Activated naive CD4-positive, alpha-beta T cell treated with anti-CD3 and anti-CD28 coated beads, Interleukin-2, amount 50 U/mL, for 24 hours (primary cell): ENCODE results near the gene PDE8B.
A peak's percentile ranks its signal among the peaks of the same experiment; 100 is the strongest.

Experiments
- H3K27ac Mint-ChIP-seq: one replicate; pipeline ENCODE4 v1.8.0; 2021; ENCODE audit warnings: mild to moderate bottlenecking, mixed read lengths
- H3K27me3 Mint-ChIP-seq: one replicate; pipeline ENCODE4 v1.8.0; 2021; ENCODE audit warnings: mixed read lengths
- H3K36me3 Mint-ChIP-seq: one replicate; pipeline ENCODE4 v1.8.0; 2021; ENCODE audit warnings: mixed read lengths
- H3K4me1 Mint-ChIP-seq: one replicate; pipeline ENCODE4 v1.8.0; 2021; ENCODE audit warnings: mixed read lengths
- H3K4me3 Mint-ChIP-seq: one replicate; pipeline ENCODE4 v1.8.0; 2021; ENCODE audit warnings: mild to moderate bottlenecking, mixed read lengths
- H3K9me3 Mint-ChIP-seq: one replicate; pipeline ENCODE4 v1.8.0; 2021; ENCODE audit warnings: mixed read lengths

PDE8B gene

GRCh38 chr5:77235846-77236721 is 25.6 kb downstream of the PDE8B start:
- Mint-ChIP-seq H3K4me1 (peaks cover 3% of the 10 kb centered on the region), H3K36me3 (no peaks in the 10 kb centered on the region), H3K27ac (no peak overlapping the region), H3K27me3 (peaks cover 5% of the 10 kb centered on the region), H3K4me3 (no peak overlapping the region), H3K9me3 (no peaks in the 10 kb centered on the region)

DNA sequence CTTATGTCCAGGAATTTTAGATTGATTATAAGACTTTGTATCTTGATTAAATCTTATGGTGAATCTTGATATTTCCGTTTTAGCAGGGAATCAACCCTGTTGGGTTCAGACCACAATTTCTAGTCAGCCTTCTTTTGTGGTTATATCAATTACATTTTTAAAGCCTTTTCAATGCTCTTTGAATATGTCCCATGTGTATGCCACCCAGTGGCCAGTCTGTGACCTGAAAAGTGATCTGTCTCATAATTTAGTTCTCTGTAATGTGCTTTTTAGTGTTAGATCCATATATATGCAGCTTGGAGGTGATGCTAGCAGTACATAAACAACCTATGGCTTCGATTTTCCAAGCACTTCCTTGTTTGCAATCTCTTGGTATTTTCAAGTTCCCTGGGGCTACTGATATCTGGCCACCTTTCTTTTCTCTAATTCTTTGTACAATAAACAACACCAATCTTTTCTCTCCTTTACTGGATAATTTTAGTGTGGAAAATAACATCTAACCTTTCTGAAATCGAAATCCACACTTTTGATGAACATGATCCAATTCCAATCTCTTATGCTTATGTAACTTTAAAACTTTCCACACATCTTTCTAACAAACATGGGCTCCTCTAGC is 28.8 kb downstream of the PDE8B start:
- Mint-ChIP-seq H3K36me3 (no peaks in the 10 kb centered on the region), H3K27me3 (peaks cover 7% of the 10 kb centered on the region), H3K4me3 (no peak overlapping the region), H3K4me1 (no peaks in the 10 kb centered on the region), H3K27ac (no peak overlapping the region), H3K9me3 (no peaks in the 10 kb centered on the region)

DNA sequence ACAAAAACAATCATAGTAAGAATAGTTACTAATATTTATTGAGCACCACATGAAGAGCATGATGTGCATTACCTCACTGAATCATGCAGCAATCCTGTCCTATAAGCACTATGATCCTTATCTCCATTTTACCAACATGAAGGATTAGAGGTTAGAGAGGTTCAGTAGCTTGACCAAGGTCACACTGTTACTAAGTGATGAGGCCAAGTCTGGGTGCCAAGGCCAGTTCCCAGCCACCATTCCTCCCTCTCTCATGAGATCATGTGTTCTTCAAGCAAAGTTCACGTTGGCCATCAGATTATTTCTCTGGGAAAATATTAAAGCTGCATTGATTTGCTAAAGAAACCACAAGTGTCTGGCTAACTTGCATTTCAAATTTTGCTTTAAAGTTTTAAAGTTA is 31.0 kb downstream of the PDE8B start:
- Mint-ChIP-seq H3K36me3 (no peaks in the 10 kb centered on the region), H3K4me3 (no peak overlapping the region), H3K27me3 (peaks cover 2% of the 10 kb centered on the region), H3K9me3 (no peaks in the 10 kb centered on the region), H3K4me1 (no peaks in the 10 kb centered on the region), H3K27ac (no peak overlapping the region)

GRCh38 chr5:77249475-77249874 is 39.0 kb downstream of the PDE8B start:
- no peaks in the 10 kb centered on the region for H3K9me3 Mint-ChIP-seq
- no peaks in the 10 kb centered on the region for H3K36me3 Mint-ChIP-seq
- H3K27ac Mint-ChIP-seq: no peak overlapping the region
- H3K4me3 Mint-ChIP-seq: no peak overlapping the region
- H3K27me3 Mint-ChIP-seq: peaks cover 3% of the 10 kb centered on the region
- no peaks in the 10 kb centered on the region for H3K4me1 Mint-ChIP-seq

GRCh38 chr5:77250021-77250420 is 39.5 kb downstream of the PDE8B start:
- Mint-ChIP-seq H3K4me3 (no peak overlapping the region), H3K27me3 (peaks cover 6% of the 10 kb centered on the region), H3K9me3 (no peaks in the 10 kb centered on the region), H3K36me3 (no peaks in the 10 kb centered on the region), H3K27ac (no peak overlapping the region), H3K4me1 (no peaks in the 10 kb centered on the region)

DNA sequence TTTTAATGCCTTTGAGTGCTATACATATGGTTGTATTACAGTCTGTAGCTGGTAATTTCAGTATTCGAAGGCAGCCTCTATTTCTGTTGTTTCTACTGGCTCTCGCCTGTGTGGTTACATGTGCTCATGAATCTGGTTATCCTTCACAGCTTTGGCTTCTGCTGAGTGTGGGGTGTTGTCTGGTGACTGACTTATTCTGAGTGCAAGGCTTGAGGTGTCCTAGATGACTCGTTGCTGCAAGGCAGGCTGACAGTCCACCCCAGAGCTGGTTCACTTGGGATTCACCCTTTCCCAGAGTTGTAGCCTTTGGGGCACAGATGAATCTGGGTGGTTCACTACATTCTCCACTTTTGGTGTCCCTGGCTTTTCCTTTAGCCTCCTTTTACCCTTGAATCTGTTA is 41.4 kb downstream of the PDE8B start:
- Mint-ChIP-seq H3K4me1 (no peaks in the 10 kb centered on the region), H3K27ac (no peak overlapping the region), H3K27me3 (peaks cover 6% of the 10 kb centered on the region), H3K4me3 (no peak overlapping the region), H3K9me3 (no peaks in the 10 kb centered on the region), H3K36me3 (no peaks in the 10 kb centered on the region)

DNA sequence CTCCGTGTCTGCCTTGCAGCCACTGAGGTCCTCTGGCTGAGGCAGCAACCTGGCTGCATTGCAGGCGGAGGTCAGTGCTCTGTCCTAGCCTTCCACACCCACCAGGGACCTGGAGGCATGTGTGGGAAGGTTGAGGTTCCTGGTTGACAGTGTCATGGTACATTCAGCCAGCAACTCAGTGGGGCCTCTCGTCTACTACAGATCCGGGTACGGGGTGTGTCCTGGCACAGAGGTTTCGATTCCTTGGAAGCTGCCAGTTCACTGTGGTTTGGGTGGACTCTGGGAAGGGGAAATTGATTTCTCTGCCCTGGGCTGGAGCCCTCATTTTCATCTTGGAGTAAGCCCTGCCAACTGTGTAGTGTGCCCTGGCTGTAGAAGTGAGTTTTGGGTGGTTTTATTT is 45.1 kb downstream of the PDE8B start:
- no peak overlapping the region for H3K27ac Mint-ChIP-seq
- H3K27me3 Mint-ChIP-seq: peaks cover 9% of the 10 kb centered on the region
- no peak overlapping the region for H3K4me3 Mint-ChIP-seq
- H3K36me3 Mint-ChIP-seq: no peaks in the 10 kb centered on the region
- H3K9me3 Mint-ChIP-seq: no peaks in the 10 kb centered on the region
- H3K4me1 Mint-ChIP-seq: no peaks in the 10 kb centered on the region

DNA sequence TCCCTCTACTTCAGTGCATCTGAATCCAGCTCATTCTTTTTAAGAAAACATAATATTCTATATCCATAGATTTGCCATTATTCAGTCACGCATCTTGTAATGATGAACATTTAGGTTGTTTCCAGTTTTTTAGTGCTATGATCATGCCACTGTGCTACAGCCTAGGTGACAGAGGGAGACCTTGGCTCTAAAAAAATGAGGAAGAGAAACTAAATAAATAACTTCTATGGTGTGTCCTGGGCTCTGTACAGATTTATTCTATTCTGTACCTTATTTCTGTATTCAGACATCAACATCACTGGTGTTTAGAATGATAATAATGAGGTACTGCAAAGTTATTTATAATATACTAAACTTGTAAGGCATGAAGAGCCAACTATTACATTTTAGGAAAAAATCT is 45.9 kb downstream of the PDE8B start:
- H3K4me3 Mint-ChIP-seq: no peak overlapping the region
- H3K9me3 Mint-ChIP-seq: no peaks in the 10 kb centered on the region

DNA sequence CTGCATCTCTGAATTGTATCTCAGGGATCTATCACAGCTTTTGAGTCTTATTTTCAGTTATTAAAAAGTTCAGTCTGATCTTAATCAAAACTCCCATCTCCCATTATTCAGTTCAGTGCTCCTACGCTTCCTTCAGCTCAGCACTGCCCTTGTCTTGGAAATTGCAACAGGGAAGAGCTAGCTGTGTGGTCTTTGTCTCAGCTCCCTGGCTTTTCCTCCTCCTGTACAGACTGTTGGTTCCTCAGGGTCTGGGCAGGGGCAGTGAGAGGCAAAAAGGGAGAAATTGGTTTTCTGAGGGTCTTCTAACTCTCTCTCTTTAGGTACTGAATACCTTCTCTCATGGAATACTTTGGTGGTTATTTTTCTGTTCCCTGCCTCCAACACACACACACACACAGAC is 48.2 kb downstream of the PDE8B start:
- H3K36me3 Mint-ChIP-seq: no peaks in the 10 kb centered on the region
- H3K27ac Mint-ChIP-seq: no peak overlapping the region
- no peak overlapping the region for H3K4me3 Mint-ChIP-seq
- no peaks in the 10 kb centered on the region for H3K9me3 Mint-ChIP-seq
- H3K27me3 Mint-ChIP-seq: peaks cover 7% of the 10 kb centered on the region
- H3K4me1 Mint-ChIP-seq: no peaks in the 10 kb centered on the region

More for the DNA sequence above, 45.9 kb downstream of the PDE8B start:
- peaks cover 9% of the 10 kb centered on the region for H3K27me3 Mint-ChIP-seq
- H3K27ac Mint-ChIP-seq: no peak overlapping the region
- H3K4me1 Mint-ChIP-seq: no peaks in the 10 kb centered on the region
- no peaks in the 10 kb centered on the region for H3K36me3 Mint-ChIP-seq

DNA sequence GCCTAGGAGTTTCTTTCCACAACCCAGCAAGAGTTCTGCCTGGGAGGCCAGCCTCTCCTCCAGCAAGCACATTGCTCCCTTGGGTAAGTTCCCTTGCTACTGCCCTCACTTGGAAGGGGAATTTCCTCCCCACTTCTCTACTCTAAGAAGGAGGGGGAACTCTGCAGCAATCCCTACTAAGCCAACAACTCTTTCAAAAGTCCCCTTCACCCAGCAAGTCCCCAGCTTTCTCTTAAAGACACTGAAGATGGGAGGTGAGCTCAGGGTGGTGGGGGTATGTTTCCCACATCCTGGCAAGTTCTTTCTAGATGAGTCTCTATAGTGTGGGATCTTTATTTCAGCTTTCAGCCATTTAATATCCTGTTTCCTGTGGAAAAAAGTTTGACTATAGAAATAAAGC is 49.0 kb downstream of the PDE8B start:
- H3K27ac Mint-ChIP-seq: no peak overlapping the region
- no peaks in the 10 kb centered on the region for H3K4me1 Mint-ChIP-seq

DNA sequence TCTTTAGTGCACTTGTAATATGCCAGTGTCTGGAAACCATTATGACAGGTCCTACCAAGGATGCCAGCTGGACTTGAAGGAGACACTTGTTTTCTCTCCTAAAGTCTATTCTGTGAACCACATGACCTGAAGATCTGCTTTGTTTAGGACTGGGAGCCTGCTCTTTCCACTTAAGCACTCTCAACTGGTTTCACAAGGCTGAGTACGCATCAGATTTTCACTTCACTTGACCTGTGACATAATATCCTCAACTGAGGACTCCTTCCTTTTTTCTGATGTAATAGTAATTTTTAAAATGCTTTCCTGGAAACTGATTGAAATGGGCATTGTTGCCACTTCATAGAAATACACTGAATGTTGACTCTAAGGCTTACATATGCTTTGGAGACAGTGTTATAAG is 52.2 kb downstream of the PDE8B start:
- H3K27me3 Mint-ChIP-seq: no peaks in the 10 kb centered on the region
- no peak overlapping the region for H3K27ac Mint-ChIP-seq
- no peak overlapping the region for H3K4me3 Mint-ChIP-seq
- no peaks in the 10 kb centered on the region for H3K4me1 Mint-ChIP-seq
- H3K36me3 Mint-ChIP-seq: no peaks in the 10 kb centered on the region
- no peaks in the 10 kb centered on the region for H3K9me3 Mint-ChIP-seq

More for the DNA sequence above, 49.0 kb downstream of the PDE8B start:
- no peak overlapping the region for H3K4me3 Mint-ChIP-seq
- peaks cover 5% of the 10 kb centered on the region for H3K27me3 Mint-ChIP-seq
- H3K9me3 Mint-ChIP-seq: no peaks in the 10 kb centered on the region
- H3K36me3 Mint-ChIP-seq: no peaks in the 10 kb centered on the region

DNA sequence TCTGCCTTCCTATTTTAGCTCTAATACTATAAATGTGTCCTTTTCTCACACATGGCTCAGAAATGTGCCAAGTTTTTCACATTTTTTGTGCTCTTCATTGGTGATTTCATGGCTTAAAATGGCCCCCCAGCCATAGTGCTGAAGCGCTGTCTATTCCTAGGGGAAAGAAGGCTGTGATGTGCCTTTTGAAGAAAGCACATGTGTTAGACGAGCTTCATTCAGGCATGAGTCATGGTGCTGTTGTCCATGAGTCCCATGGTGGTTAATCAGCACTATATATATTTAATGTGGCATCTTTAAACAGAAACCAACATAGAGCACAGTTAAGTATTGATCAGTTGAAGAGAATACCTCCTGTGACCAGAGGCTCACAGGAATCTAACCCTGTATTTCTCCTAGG is 55.8 kb downstream of the PDE8B start:
- Mint-ChIP-seq H3K36me3 (no peaks in the 10 kb centered on the region), H3K9me3 (peaks cover 7% of the 10 kb centered on the region), H3K4me3 (no peak overlapping the region), H3K27ac (no peak overlapping the region), H3K27me3 (peaks cover 3% of the 10 kb centered on the region), H3K4me1 (no peaks in the 10 kb centered on the region)

DNA sequence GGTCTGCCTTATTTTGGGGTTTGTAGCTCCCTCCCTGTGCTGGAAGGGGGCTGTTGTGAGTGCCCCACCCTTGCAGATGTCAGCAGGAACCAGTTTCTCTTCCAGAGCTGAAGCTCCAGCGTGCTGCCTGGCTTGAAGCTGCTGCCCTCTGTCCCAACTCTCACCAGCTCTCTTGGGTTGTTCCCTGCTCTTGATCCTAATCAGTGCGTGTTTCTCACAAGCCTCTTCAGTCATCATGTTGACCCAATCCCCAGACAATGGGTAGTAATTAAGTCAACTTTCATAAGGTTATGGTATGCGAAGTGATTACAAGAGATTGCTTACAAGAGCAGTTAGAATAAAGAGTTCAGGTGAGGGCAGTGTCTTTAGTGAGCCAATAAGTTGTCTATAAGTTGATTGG is 57.0 kb downstream of the PDE8B start:
- Mint-ChIP-seq H3K9me3 (peaks cover 7% of the 10 kb centered on the region), H3K27me3 (peaks cover 3% of the 10 kb centered on the region)

GRCh38 chr5:77272206-77272605 is 61.7 kb downstream of the PDE8B start:
- Mint-ChIP-seq H3K27me3 (peaks cover 3% of the 10 kb centered on the region), H3K36me3 (no peaks in the 10 kb centered on the region), H3K27ac (no peak overlapping the region), H3K4me1 (peaks cover 6% of the 10 kb centered on the region), H3K4me3 (no peak overlapping the region), H3K9me3 (peaks cover 7% of the 10 kb centered on the region)

More for the DNA sequence above, 57.0 kb downstream of the PDE8B start:
- Mint-ChIP-seq H3K27ac (no peak overlapping the region), H3K4me3 (no peak overlapping the region), H3K36me3 (no peaks in the 10 kb centered on the region), H3K4me1 (no peaks in the 10 kb centered on the region)

DNA sequence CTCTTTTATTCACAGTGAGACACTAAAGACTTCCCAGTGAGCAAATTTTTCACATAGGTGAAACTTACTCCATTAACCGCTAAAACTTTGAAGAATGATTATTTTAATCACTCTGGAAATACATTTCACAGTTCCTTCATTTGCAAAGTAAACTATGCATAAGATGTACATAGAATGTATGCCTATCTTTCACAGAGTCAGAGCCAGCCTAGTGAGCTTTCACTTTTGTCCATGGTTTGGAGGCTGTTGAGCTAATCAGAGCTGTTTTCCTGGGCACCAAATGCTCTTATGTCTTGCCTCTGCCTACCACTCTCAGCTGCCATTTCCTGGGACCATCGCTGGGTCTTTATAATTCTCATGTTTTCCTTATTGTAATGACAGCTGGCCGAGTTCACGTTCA is 67.3 kb downstream of the PDE8B start:
- peak overlapping the region; percentile 94 for H3K27ac Mint-ChIP-seq
- no peaks in the 10 kb centered on the region for H3K27me3 Mint-ChIP-seq
- H3K4me1 Mint-ChIP-seq: peaks cover 23% of the 10 kb centered on the region
- no peaks in the 10 kb centered on the region for H3K9me3 Mint-ChIP-seq
- H3K36me3 Mint-ChIP-seq: no peaks in the 10 kb centered on the region
- H3K4me3 Mint-ChIP-seq: peak overlapping the region; percentile 62

DNA sequence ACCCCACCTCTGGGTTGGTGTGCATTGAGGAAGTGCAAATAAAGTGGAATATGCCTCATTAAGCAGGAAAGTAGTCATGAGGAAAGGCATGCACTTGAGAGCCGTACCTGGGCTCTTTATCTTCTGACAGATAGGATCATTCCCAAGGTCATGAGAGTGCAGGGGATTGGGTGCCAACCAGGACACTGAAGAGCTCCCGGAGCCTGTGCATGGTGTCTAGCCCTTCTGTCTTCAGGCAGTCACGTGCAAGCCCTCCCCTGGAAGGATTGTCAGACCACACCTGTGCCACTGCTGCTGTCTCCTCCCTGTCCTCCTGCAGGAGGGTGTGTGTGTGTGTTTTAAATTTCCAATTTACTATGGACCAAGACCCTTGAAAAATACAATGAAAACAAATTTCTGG is 69.6 kb downstream of the PDE8B start:
- Mint-ChIP-seq H3K27ac (no peak overlapping the region), H3K36me3 (no peaks in the 10 kb centered on the region), H3K4me3 (no peak overlapping the region), H3K9me3 (no peaks in the 10 kb centered on the region), H3K27me3 (no peaks in the 10 kb centered on the region), H3K4me1 (peaks cover 23% of the 10 kb centered on the region)
